Astrocyte (in vitro differentiated cells and primary cell): ENCODE data around the gene BARX1. TPM values are rescaled to one million over a fixed set of nuclear protein-coding genes. Genes with fewer than 3 reads are reported as not detected.
"Not testable (repeated sequence)": the region's sequence is repeated elsewhere in the genome, so short reads cannot be mapped to it uniquely, and the experiment has no call there.

Source experiments
- DNase-seq: peaks from one replicate; pipeline ENCODE4 v3.0.0-alpha.2; 2010; ENCODE audit warnings: low read depth
- FAIRE-seq: peaks from 2 replicates; lab custom pipeline; 2011; peaks lifted over from hg19 to GRCh38; lab: Jason Lieb, UNC
- H2AFZ ChIP-seq: 2 replicates; pipeline ENCODE4 v1.6.0; 2012; ENCODE audit warnings: low read depth, low read length, inconsistent platforms
- H3K27ac ChIP-seq: 2 replicates; pipeline ENCODE4 v1.5.1; 2011; ENCODE audit warnings: low read depth, low read length, inconsistent platforms
- H3K27me3 ChIP-seq: 2 replicates; pipeline ENCODE4 v1.6.0; 2011; ENCODE audit warnings: low read length, inconsistent platforms; ENCODE audit not compliant: insufficient read depth
- H3K36me3 ChIP-seq: 2 replicates; pipeline ENCODE4 v1.5.1; 2011; ENCODE audit warnings: low read length, inconsistent platforms; ENCODE audit not compliant: insufficient read depth
- H3K4me1 ChIP-seq: 2 replicates; pipeline ENCODE4 v1.5.1; 2011; ENCODE audit warnings: low read length, inconsistent platforms; ENCODE audit not compliant: insufficient read depth
- H3K4me2 ChIP-seq: 2 replicates; pipeline ENCODE4 v1.6.0; 2012; ENCODE audit warnings: low read length, inconsistent platforms
- H3K4me3 ChIP-seq: 2 replicates; pipeline ENCODE4 v1.5.1; 2011; ENCODE audit warnings: low read depth, mild to moderate bottlenecking, low read length, inconsistent platforms; ENCODE audit not compliant: insufficient read depth
- H3K79me2 ChIP-seq: 2 replicates; pipeline ENCODE4 v1.6.0; 2012; ENCODE audit warnings: mild to moderate bottlenecking, low read length, inconsistent platforms; ENCODE audit not compliant: insufficient read depth
- H3K9ac ChIP-seq: 2 replicates; pipeline ENCODE4 v1.6.0; 2012; ENCODE audit warnings: mild to moderate bottlenecking, low read length, inconsistent platforms
- H3K9me3 ChIP-seq: 2 replicates; pipeline ENCODE4 v1.5.1; 2012; ENCODE audit warnings: low read depth, mild to moderate bottlenecking, low read length, inconsistent platforms; ENCODE audit not compliant: insufficient read depth
- H4K20me1 ChIP-seq: 2 replicates; pipeline ENCODE4 v1.6.0; 2012; ENCODE audit warnings: low read length, inconsistent platforms; ENCODE audit not compliant: insufficient read depth
- H3K27ac Mint-ChIP-seq: one replicate; pipeline ENCODE4 v1.8.0; 2021; ENCODE audit warnings: mild to moderate bottlenecking, mixed read lengths; ENCODE audit not compliant: unreplicated experiment
- H3K27me3 Mint-ChIP-seq: one replicate; pipeline ENCODE4 v1.8.0; 2021; ENCODE audit warnings: low read depth, mixed read lengths; ENCODE audit not compliant: unreplicated experiment
- H3K36me3 Mint-ChIP-seq: one replicate; pipeline ENCODE4 v1.8.0; 2021; ENCODE audit warnings: low read depth, mixed read lengths; ENCODE audit not compliant: unreplicated experiment
- H3K4me1 Mint-ChIP-seq: one replicate; pipeline ENCODE4 v1.8.0; 2021; ENCODE audit warnings: low read depth, mixed read lengths; ENCODE audit not compliant: unreplicated experiment
- H3K4me3 Mint-ChIP-seq: one replicate; pipeline ENCODE4 v1.8.0; 2021; ENCODE audit warnings: mild to moderate bottlenecking, moderate library complexity, mixed read lengths; ENCODE audit not compliant: unreplicated experiment
- H3K9me3 Mint-ChIP-seq: one replicate; pipeline ENCODE4 v1.8.0; 2021; ENCODE audit warnings: mild to moderate bottlenecking, mixed read lengths; ENCODE audit not compliant: unreplicated experiment
- CTCF ChIP-seq: IDR thresholded peaks from 2 replicates; pipeline ENCODE4 v1.5.1; 2011; ENCODE audit warnings: low read depth, mild to moderate bottlenecking, inconsistent platforms, low read length, moderate library complexity; ENCODE audit not compliant: insufficient read depth
- EZH2 ChIP-seq: IDR thresholded peaks from 2 replicates; pipeline ENCODE4 v1.6.1; 2012; ENCODE audit warnings: mild to moderate bottlenecking, low read length, inconsistent platforms; ENCODE audit not compliant: insufficient read depth
- total RNA-seq: library from RNA; stranded (reverse); gene quantifications from 2 replicates; pipeline ENCODE4 v1.2.1, GENCODE V29; 2021

Gene BARX1
- total RNA-seq, 1 donor from 2014 or later, result 0.73 TPM

GRCh38 chr9:93941493-93941892, 13.7 kb downstream of the BARX1 start:
- Histone ChIP-seq H2AFZ (no peak overlapping the region), H3K9me3 (peaks cover 9% of the 10 kb centered on the region), H3K9ac (no peak overlapping the region), H3K36me3 (no peaks in the 10 kb centered on the region), H3K27ac (no peak overlapping the region), H3K27me3 (peaks cover 53% of the 10 kb centered on the region), H3K79me2 (no peaks in the 10 kb centered on the region), H3K4me2 (no peak overlapping the region), H4K20me1 (no peaks in the 10 kb centered on the region), H3K4me1 (no peaks in the 10 kb centered on the region), H3K4me3 (no peak overlapping the region)
- H3K27ac Mint-ChIP-seq, result no peak overlapping the region
- no peak for TF ChIP-seq EZH2
- TF ChIP-seq CTCF, result no peak
- H3K4me1 Mint-ChIP-seq, result peaks cover 3% of the 10 kb centered on the region
- no peak overlapping the region for H3K4me3 Mint-ChIP-seq
- no peak for FAIRE-seq
- DNase-seq, result no peak
- H3K36me3 Mint-ChIP-seq, result no peaks in the 10 kb centered on the region
- peaks cover 93% of the 10 kb centered on the region for H3K27me3 Mint-ChIP-seq
- peaks cover 14% of the 10 kb centered on the region for H3K9me3 Mint-ChIP-seq

- Histone ChIP-seq H2AFZ (no peak overlapping the region), H4K20me1 (no peaks in the 10 kb centered on the region), H3K9me3 (peaks cover 9% of the 10 kb centered on the region), H3K4me2 (no peak overlapping the region), H3K4me1 (no peaks in the 10 kb centered on the region), H3K36me3 (no peaks in the 10 kb centered on the region), H3K27ac (no peak overlapping the region), H3K4me3 (no peak overlapping the region), H3K27me3 (peaks cover 47% of the 10 kb centered on the region), H3K9ac (no peak overlapping the region), H3K79me2 (no peaks in the 10 kb centered on the region)
- Mint-ChIP-seq H3K9me3 (peaks cover 17% of the 10 kb centered on the region), H3K36me3 (no peaks in the 10 kb centered on the region), H3K4me3 (no peak overlapping the region), H3K27me3 (peaks cover 92% of the 10 kb centered on the region), H3K27ac (no peak overlapping the region), H3K4me1 (no peaks in the 10 kb centered on the region)
- DNase-seq (no peak), FAIRE-seq (no peak)
- TF ChIP-seq EZH2, result no peak
- no peak for TF ChIP-seq CTCF
Observed at GRCh38 chr9:93940951-93941350, 14.2 kb downstream of the BARX1 start.

- H3K4me3 Mint-ChIP-seq, H3K27ac Mint-ChIP-seq, DNase-seq, H2AFZ ChIP-seq, H3K4me2 ChIP-seq, H4K20me1 ChIP-seq, H3K79me2 ChIP-seq, FAIRE-seq, H3K27ac ChIP-seq, H3K36me3 ChIP-seq, H3K36me3 Mint-ChIP-seq, H3K9me3 ChIP-seq, H3K4me1 ChIP-seq, H3K4me1 Mint-ChIP-seq, H3K4me3 ChIP-seq, H3K9ac ChIP-seq: not testable (repeated sequence)
- H3K27me3 Mint-ChIP-seq, result peaks cover 91% of the 10 kb centered on the region
- peaks cover 34% of the 10 kb centered on the region for H3K27me3 ChIP-seq
- peaks cover 14% of the 10 kb centered on the region for H3K9me3 Mint-ChIP-seq
Observed at GRCh38 chr9:93939589-93939988, 15.6 kb downstream of the BARX1 start.
